H9 (cell line): Measurements from ENCODE around the gene SMDT1. TPM values are rescaled to one million over a fixed set of nuclear protein-coding genes. Genes with fewer than 3 reads are reported as not detected.
"Not testable (repeated sequence)": the region's sequence is repeated elsewhere in the genome, so short reads cannot be mapped to it uniquely, and the experiment has no call there.

Experiments
- DNase-seq: peaks from one replicate; pipeline ENCODE4 v3.0.0-alpha.2; 2017
- H2AFZ ChIP-seq: one replicate; pipeline ENCODE4 v1.6.1; 2013; ENCODE audit warnings: mild to moderate bottlenecking, low read length, control low read depth, moderate library complexity
- H2AK5ac ChIP-seq: 2 replicates; pipeline ENCODE4 v1.6.1; 2013; ENCODE audit warnings: low read length, control low read depth, mixed read lengths; ENCODE audit not compliant: insufficient read length
- H2BK120ac ChIP-seq: one replicate; pipeline ENCODE4 v1.6.1; 2013; ENCODE audit warnings: low read depth, mild to moderate bottlenecking, low read length, control low read depth, inconsistent platforms; ENCODE audit not compliant: poor library complexity, severe bottlenecking
- H2BK12ac ChIP-seq: 2 replicates; pipeline ENCODE4 v1.6.1; 2013; ENCODE audit warnings: low read length, control low read depth, mixed read lengths, low read depth; ENCODE audit not compliant: insufficient read length
- H2BK15ac ChIP-seq: 2 replicates; pipeline ENCODE4 v1.6.1; 2013; ENCODE audit warnings: low read depth, low read length, control low read depth
- H2BK20ac ChIP-seq: one replicate; pipeline ENCODE4 v1.6.1; 2013; ENCODE audit warnings: low read depth, mild to moderate bottlenecking, low read length, control low read depth, inconsistent platforms; ENCODE audit not compliant: poor library complexity, severe bottlenecking
- H2BK5ac ChIP-seq: 2 replicates; pipeline ENCODE4 v1.6.1; 2013; ENCODE audit warnings: low read length, control low read depth, mixed read lengths; ENCODE audit not compliant: insufficient read length
- H3K14ac ChIP-seq: 2 replicates; pipeline ENCODE4 v1.6.1; 2013; ENCODE audit warnings: low read length, control low read depth; ENCODE audit not compliant: insufficient read depth
- H3K18ac ChIP-seq: 2 replicates; pipeline ENCODE4 v1.6.1; 2013; ENCODE audit warnings: low read depth, mild to moderate bottlenecking, mixed read lengths, low read length, control low read depth; ENCODE audit not compliant: insufficient read length
- H3K23ac ChIP-seq: 2 replicates; pipeline ENCODE4 v1.6.1; 2013; ENCODE audit warnings: low read length, control low read depth, mixed read lengths, low read depth; ENCODE audit not compliant: insufficient read length
- H3K23me2 ChIP-seq: 2 replicates; pipeline ENCODE4 v1.6.1; 2013; ENCODE audit warnings: low read depth, mild to moderate bottlenecking, mixed read lengths, low read length, control low read depth; ENCODE audit not compliant: insufficient read length, poor library complexity, severe bottlenecking
- H3K27ac ChIP-seq: 2 replicates; pipeline ENCODE4 v1.5.1; 2013; ENCODE audit warnings: low read length, control low read depth, mixed read lengths, low read depth; ENCODE audit not compliant: insufficient read length
- H3K27me3 ChIP-seq: 2 replicates; pipeline ENCODE4 v1.6.1; 2013; ENCODE audit warnings: low read length, control low read depth, inconsistent platforms; ENCODE audit not compliant: insufficient read depth
- H3K4ac ChIP-seq: 2 replicates; pipeline ENCODE4 v1.6.1; 2013; ENCODE audit warnings: low read depth, mild to moderate bottlenecking, control low read depth, inconsistent platforms, low read length, moderate library complexity
- H3K4me1 ChIP-seq: 2 replicates; pipeline ENCODE4 v1.6.1; 2013; ENCODE audit warnings: low read length, control low read depth, inconsistent platforms; ENCODE audit not compliant: insufficient read depth
- H3K4me2 ChIP-seq: 2 replicates; pipeline ENCODE4 v1.6.1; 2013; ENCODE audit warnings: low read length, control low read depth, mixed read lengths; ENCODE audit not compliant: insufficient read length, insufficient read depth
- H3K56ac ChIP-seq: 2 replicates; pipeline ENCODE4 v1.6.1; 2013; ENCODE audit warnings: low read depth, mild to moderate bottlenecking, mixed read lengths, low read length, control low read depth; ENCODE audit not compliant: insufficient read length
- H3K79me1 ChIP-seq: 2 replicates; pipeline ENCODE4 v1.6.1; 2013; ENCODE audit warnings: low read depth, mild to moderate bottlenecking, moderate library complexity, low read length, control low read depth, inconsistent platforms; ENCODE audit not compliant: insufficient read depth, poor library complexity, severe bottlenecking
- H3K79me2 ChIP-seq: 2 replicates; pipeline ENCODE4 v1.6.1; 2013; ENCODE audit warnings: low read length, control low read depth, inconsistent platforms; ENCODE audit not compliant: insufficient read depth
- H3K9ac ChIP-seq: 2 replicates; pipeline ENCODE4 v1.6.1; 2013; ENCODE audit warnings: low read length, control low read depth, mixed read lengths; ENCODE audit not compliant: insufficient read length; ENCODE audit errors: extremely low read depth
- H3K9me3 ChIP-seq: one replicate; pipeline ENCODE4 v1.6.1; 2013; ENCODE audit warnings: low read depth, low read length, inconsistent platforms; ENCODE audit not compliant: control insufficient read depth
- H3T11ph ChIP-seq: one replicate; pipeline ENCODE4 v1.6.1; 2013; ENCODE audit warnings: mild to moderate bottlenecking, low read length, control low read depth, inconsistent platforms
- H4K20me1 ChIP-seq: one replicate; pipeline ENCODE4 v1.6.1; 2013; ENCODE audit not compliant: control insufficient read depth, insufficient read length, insufficient read depth
- H4K5ac ChIP-seq: 2 replicates; pipeline ENCODE4 v1.6.1; 2013; ENCODE audit warnings: low read depth, mild to moderate bottlenecking, mixed read lengths, low read length, control low read depth; ENCODE audit not compliant: insufficient read length
- H4K8ac ChIP-seq: replicated peaks from 2 replicates; pipeline ENCODE4 v1.6.1; 2013; ENCODE audit warnings: low read length, control low read depth, mixed read lengths, low read depth; ENCODE audit not compliant: insufficient read length
- H4K91ac ChIP-seq: 2 replicates; pipeline ENCODE4 v1.6.1; 2013; ENCODE audit warnings: low read depth, mild to moderate bottlenecking, moderate library complexity, mixed read lengths, low read length, control low read depth; ENCODE audit not compliant: insufficient read length
- H3K27ac Mint-ChIP-seq, 3 experiments: 2 replicates in 2 of 3; 3 replicates in 1 of 3; pipeline ENCODE4 v1.8.0; 2020 to 2021; ENCODE audit warnings: mixed read lengths in 3 of 3, mild to moderate bottlenecking in 1 of 3, moderate library complexity in 1 of 3
- H3K27me3 Mint-ChIP-seq: 2 replicates; pipeline ENCODE4 v1.8.0; 2021; ENCODE audit warnings: low read depth, mild to moderate bottlenecking, moderate library complexity, mixed read lengths
- H3K36me3 Mint-ChIP-seq, 3 experiments: 2 replicates in 2 of 3; 3 replicates in 1 of 3; pipeline ENCODE4 v1.8.0; 2020 to 2021; ENCODE audit warnings: low read depth in 3 of 3, mixed read lengths in 3 of 3; ENCODE audit not compliant: insufficient read depth in 1 of 3
- H3K4me1 Mint-ChIP-seq, 2 experiments: 2 replicates each; pipeline ENCODE4 v1.8.0; 2020; ENCODE audit warnings: mixed read lengths in 2 of 2
- H3K4me3 Mint-ChIP-seq, 2 experiments: 2 replicates in 1 of 2; 3 replicates in 1 of 2; pipeline ENCODE4 v1.8.0; 2020 to 2021; ENCODE audit warnings: mild to moderate bottlenecking in 2 of 2, mixed read lengths in 2 of 2, moderate library complexity in 1 of 2
- H3K9me3 Mint-ChIP-seq, 2 experiments: 2 replicates in 1 of 2; 3 replicates in 1 of 2; pipeline ENCODE4 v1.8.0; 2020; ENCODE audit warnings: mild to moderate bottlenecking in 2 of 2, mixed read lengths in 2 of 2, moderate library complexity in 1 of 2
- WGBS: extraction: QIAGEN DNeasy Blood & Tissue Kit; methylation state at CpG from one replicate; pipeline ENCODE4 v1.1.7; 2013; ENCODE audit warnings: missing lambda C conversion rate, low lambda C conversion rate, mixed read lengths; ENCODE audit not compliant: insufficient read length; ENCODE audit errors: extremely low coverage; 5-methylcytosine and 5-hydroxymethylcytosine counted together
- total RNA-seq: library from RNA; stranded (reverse); gene quantifications from 2 replicates; pipeline ENCODE4 v1.2.1, GENCODE V29; 2021
- TF ChIP-seq, protein P1 (sequence below): fragments of 200-600 bp; sonication (generic); conservative IDR thresholded peaks from 3 replicates; pipeline ENCODE4 v1.8.0; 2021; ENCODE audit warnings: antibody characterized with exemption, mild to moderate bottlenecking

The SMDT1 gene
- total RNA-seq, 1 experiment from 2014 or later, result 45.0 TPM

DNA sequence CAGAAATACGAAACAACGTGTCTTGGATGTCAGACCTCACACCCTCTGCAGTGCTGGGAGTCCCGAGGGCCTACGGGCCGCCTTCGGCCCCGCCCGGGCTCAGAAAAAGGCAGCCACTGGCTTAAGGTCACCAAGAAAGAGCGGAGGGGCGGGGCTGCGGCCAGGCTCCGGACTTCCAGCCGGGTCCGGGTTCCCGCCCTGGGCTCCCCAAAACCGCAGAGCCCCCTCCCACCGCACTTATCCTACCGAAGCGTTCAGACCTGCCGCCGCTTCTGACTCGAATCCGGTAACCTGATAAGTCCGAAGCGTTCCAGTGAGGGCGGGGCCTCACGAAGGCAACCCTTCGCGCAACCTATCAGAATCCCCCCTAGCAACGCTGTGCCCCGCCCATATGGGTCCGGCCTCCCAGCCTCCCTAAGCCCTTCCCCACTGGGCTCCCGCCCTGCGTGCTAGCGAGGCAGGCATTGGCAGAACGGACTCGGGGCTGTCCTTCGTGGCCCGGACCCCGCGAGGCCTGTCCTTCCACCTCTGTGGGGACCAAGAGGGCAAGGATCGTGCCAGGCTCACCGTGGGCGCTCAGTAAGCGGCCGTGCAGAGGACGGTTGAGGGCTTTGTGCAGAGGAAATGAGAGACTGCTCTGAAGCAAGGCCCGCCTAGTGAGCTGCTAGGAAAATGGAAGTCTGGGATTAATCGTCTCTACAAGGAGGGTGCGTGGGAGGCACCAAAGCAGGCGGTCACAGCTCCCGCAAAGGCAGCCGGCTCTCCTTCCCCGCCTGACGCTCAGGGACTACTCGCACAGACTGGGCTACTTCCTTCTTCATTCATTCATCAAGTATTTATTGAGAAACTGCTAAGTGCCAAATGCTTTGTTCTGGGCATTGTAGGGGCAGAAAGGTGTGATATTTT is 8.7 kb upstream of the SMDT1 start, which contains the start of gene NAGA:
TSS of gene NAGA (minus strand) at position 296 of the 906 bp plus-strand sequence. CDS start 515 bp downstream, outside the sequence.
- Histone ChIP-seq H4K91ac (no peak within 1 kb of the TSS), H3K9me3 (no peaks in the 10 kb centered on the region), H4K5ac (peak within 1 kb of the TSS; percentile 24), H2AK5ac (no peak within 1 kb of the TSS), H3K4ac (no peak within 1 kb of the TSS), H4K8ac (peak within 1 kb of the TSS; percentile 13), H4K20me1 (no peaks in the 10 kb centered on the region), H3T11ph (no peak within 1 kb of the TSS), H2BK12ac (no peak within 1 kb of the TSS), H2BK15ac (no peak within 1 kb of the TSS), H3K18ac (peak within 1 kb of the TSS; percentile 93), H3K27me3 (no peaks in the 10 kb centered on the region), H2AFZ (no peak within 1 kb of the TSS), H3K79me2 (no peaks in the 10 kb centered on the region), H3K9ac (peak within 1 kb of the TSS; percentile 51), H2BK20ac (no peak within 1 kb of the TSS), H3K4me2 (peak within 1 kb of the TSS; percentile 73), H3K23ac (no peak within 1 kb of the TSS), H2BK5ac (no peak within 1 kb of the TSS), H3K4me1 (peaks cover under 1% of the 10 kb centered on the region; the same call in 1 of the 2 replicates), H2BK120ac (no peak within 1 kb of the TSS), H3K14ac (peak within 1 kb of the TSS; percentile 80; the same call in 1 of the 2 replicates), H3K79me1 (no peaks in the 10 kb centered on the region), H3K56ac (no peak within 1 kb of the TSS), H3K27ac (no peak within 1 kb of the TSS), H3K23me2 (peaks cover 8% of the 10 kb centered on the region)
- TF ChIP-seq, protein P1, sequence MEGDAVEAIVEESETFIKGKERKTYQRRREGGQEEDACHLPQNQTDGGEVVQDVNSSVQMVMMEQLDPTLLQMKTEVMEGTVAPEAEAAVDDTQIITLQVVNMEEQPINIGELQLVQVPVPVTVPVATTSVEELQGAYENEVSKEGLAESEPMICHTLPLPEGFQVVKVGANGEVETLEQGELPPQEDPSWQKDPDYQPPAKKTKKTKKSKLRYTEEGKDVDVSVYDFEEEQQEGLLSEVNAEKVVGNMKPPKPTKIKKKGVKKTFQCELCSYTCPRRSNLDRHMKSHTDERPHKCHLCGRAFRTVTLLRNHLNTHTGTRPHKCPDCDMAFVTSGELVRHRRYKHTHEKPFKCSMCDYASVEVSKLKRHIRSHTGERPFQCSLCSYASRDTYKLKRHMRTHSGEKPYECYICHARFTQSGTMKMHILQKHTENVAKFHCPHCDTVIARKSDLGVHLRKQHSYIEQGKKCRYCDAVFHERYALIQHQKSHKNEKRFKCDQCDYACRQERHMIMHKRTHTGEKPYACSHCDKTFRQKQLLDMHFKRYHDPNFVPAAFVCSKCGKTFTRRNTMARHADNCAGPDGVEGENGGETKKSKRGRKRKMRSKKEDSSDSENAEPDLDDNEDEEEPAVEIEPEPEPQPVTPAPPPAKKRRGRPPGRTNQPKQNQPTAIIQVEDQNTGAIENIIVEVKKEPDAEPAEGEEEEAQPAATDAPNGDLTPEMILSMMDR, result no peak
- peak within 1 kb of the TSS in 2 of 3 experiments; percentile 48 to 85; a peak in 2 of 7 replicates for H3K27ac Mint-ChIP-seq
- peak; percentile 97 for DNase-seq
- WGBS, result no CpG with 5 or more reads among the region's 56 CpGs
- H3K4me3 Mint-ChIP-seq, result peak within 1 kb of the TSS; percentile 74 to 88
- peaks cover 24 to 25% of the 10 kb centered on the region in 2 experiments for H3K4me1 Mint-ChIP-seq
- H3K9me3 Mint-ChIP-seq, result no peaks in the 10 kb centered on the region; a peak in 2 of 5 replicates
- peaks cover 13 to 23% (median 19%) of the 10 kb centered on the region in 3 experiments for H3K36me3 Mint-ChIP-seq
- peaks cover 6% of the 10 kb centered on the region for H3K27me3 Mint-ChIP-seq

DNA sequence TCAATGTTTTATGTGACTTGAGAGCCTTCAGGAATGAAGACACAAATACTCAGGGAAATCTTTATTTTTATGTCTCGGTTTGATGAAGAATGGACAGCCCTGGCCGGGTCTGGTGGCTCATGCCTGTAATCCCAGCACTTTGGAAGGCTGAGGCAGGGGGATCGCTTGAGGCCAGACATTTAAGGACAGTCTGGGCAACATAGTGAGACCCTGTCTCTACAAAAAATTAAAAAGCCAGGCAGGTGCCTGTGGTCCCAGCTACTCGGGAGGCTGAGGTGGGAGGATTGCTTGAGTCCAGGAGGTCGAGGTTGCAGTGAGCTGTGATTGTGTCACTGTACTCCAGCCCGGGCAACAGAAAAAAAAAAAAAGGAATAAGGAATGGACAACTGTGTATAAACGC is 8.0 kb upstream of the SMDT1 start:
- not testable (repeated sequence) for H3K79me2 ChIP-seq, H2BK20ac ChIP-seq, H3K23ac ChIP-seq, H3K27ac ChIP-seq, H3K4me1 ChIP-seq, H3K27me3 Mint-ChIP-seq, H3K79me1 ChIP-seq, H2BK120ac ChIP-seq, H3K27ac Mint-ChIP-seq, H3K56ac ChIP-seq, DNase-seq, H2AFZ ChIP-seq, H3T11ph ChIP-seq, H2AK5ac ChIP-seq, H3K9me3 ChIP-seq, H2BK12ac ChIP-seq, H3K9me3 Mint-ChIP-seq, H3K14ac ChIP-seq, H4K91ac ChIP-seq, H4K8ac ChIP-seq, H3K4me2 ChIP-seq, H4K20me1 ChIP-seq, H3K4ac ChIP-seq, H3K9ac ChIP-seq, H3K18ac ChIP-seq, H2BK15ac ChIP-seq, H3K23me2 ChIP-seq, H3K27me3 ChIP-seq, H2BK5ac ChIP-seq, H4K5ac ChIP-seq
- Mint-ChIP-seq H3K4me1 (peaks cover 20 to 23% of the 10 kb centered on the region in 2 experiments), H3K36me3 (peaks cover 9 to 17% (median 13%) of the 10 kb centered on the region in 3 experiments; a peak in 6 of 7 replicates), H3K4me3 (peak overlapping the region; percentile 74 to 88; a peak in 4 of 5 replicates)
- no CpG with 5 or more reads among the region's 7 CpGs for WGBS
